ENCODE measurements around the gene CDK12.

Gene CDK12

DNA sequence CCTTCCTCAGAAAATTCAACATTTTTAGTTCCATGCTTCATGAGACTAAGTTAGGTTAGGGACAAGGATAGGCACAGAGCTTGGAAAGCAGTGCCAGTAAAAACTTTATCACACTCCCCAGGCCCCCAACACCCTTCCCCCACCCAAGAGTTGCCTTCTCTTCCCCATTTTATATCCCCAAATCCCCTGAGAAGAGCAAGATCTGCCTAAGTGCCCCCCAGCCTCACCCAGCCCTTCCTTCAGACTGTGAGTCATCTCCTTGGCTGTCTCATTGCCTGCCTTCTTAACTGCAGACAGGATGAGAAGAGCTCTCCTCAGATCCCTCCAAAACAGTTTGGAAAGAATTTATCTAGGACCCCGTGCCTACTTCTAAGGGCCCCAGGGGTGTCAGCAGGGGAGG, 90.6 kb downstream of the CDK12 start:
- DNase-seq = no peak

DNA sequence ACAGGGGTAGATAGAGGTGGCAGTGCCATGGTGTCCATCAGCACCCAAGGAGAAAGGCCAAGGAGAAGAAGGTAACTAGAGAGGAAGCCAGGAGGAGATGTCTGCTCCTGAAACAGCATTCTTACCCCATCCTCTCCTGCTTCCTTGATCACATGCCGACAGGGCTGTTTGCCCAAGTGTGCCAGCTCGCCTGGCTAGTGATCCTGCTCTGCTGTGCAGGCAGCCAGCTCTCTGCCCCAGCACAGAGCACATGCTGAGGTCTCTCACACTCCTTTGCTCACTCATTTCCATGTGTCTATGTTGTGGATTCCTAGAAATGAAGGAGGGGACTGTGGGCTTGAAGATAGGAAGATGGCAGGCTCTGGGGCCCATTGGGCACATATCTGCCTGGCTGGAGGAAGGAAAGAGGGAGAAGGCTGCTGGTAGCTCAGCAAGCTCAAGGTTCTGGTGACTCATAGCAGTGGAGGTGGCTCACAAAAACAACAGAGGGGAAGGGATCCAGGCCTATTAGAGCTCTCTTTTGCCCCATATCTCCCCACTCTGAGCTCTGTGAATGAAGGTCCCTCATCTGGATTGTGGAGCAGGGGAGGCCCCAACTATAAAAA, 92.2 kb downstream of the CDK12 start:
- DNase-seq = no peak

- no peak for DNase-seq
These were observed 94.1 kb downstream of the CDK12 start for GRCh38 chr17:39555368-39555767.

DNA sequence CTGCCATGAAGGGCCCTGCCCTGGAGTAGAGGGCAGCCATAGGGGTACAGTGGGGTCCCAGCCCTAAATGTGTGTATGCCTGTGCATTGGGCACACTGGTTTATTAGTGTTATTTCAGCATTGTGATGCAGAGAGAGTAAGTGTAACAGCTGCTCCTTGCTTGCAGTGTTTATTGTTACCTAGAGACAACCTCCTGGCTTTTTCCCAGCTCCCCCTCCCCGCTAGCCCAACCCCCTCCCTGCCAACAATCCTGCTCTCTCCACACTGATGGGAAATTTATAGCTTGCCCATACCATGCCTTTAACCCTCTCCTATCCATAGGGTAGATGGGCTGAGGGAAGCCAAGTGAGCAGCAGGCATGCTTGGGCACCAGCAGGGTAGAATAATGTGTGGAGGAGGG, 95.1 kb downstream of the CDK12 start:
- DNase-seq = no peak

DNA sequence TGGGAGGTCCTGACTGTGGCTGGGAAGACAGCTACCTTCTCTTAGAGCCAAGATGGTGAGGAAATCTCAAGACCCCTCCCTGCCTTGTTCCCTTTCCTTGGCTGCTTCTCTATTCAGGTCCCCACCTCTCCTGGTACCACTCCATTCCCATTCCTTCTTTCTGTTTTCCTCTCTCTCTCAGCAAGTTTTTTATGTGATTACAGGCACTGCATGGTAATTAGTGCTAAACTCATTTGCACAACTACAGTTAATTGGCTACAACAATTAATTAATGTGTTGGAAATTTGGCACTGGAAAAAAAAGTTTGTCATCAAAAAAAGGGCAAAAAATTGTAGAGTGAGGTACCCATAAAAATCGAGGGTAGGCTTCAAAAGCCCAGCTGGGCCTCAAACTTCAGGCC, 101.1 kb downstream of the CDK12 start:
- no peak for DNase-seq

DNA sequence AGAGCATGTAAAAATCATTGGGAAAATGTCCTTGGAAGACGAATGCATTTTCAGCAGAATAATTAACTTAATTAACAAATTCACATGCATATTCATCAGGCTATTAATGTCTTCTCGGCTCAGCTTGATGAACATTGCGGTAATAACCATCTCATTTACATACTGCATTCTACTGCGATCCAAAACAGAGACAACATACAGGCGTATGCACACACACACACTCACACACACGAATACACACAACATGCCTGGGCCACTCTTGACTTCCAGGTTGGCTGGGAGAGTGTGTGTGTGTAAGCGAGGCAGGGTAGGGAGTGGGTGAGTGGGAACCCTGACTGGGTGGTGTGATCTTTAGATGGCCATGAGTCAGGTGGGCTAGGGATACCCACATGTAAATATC, 101.7 kb downstream of the CDK12 start:
- no peak for DNase-seq

DNA sequence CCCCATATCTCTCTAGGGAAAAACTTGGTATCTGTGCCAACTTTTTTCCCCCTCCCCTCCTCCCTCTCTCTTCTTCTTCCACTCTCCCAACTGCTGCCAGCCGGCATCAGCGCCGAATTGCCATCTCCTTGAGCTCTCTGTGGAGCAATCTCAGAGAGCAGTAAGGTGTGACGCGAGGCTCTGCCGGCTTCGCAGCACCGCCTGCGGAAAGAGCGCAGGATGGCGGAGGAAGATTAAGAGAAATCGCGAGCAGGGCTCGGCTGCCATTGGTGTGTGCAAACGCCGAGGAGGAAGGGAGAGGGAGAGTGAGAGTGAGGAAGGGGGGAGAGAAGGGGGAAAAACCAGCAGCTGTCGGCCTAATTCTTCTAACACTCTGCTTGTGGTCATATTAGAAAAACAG, 102.2 kb downstream of the CDK12 start:
- no peak for DNase-seq

GRCh38 chr17:39564211-39564848, 103.0 kb downstream of the CDK12 start:
- no peak for DNase-seq

DNA sequence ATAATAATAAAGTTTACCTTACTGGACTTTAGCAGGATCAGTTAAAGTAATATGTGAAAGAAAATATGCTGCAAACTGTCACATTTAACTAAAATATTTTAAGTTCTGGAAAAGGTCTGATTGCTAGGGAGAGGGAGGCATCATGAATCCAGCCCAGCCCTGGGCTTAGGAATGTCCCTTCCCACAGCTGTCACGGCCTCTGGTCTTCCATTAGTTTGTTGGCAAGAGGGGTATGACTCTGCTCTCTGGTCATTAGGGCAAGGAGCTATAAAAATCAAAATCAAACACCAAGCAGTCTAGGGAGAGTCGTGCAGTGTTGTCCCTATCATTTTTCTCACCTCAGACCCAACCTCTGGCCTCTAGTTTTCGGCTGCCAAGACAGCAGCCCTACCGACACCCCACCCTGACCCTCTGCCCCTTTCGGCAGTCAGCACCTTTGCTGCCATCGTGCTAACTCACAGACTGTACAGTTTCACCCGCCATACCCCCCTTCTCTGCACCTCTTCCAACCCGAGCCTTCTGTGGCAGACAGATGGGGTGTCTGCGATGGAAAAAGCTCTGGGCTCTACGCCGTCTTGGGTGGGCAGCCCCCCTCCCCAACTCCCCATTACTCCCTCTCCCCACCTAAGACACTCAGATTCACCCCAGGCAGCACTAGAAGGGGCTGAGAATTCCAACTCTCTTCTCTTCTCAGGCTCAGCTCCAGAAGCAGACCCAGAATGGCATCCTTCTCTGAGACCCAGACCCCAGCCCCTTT, 105.0 kb downstream of the CDK12 start:
- DNase-seq = no peak

DNA sequence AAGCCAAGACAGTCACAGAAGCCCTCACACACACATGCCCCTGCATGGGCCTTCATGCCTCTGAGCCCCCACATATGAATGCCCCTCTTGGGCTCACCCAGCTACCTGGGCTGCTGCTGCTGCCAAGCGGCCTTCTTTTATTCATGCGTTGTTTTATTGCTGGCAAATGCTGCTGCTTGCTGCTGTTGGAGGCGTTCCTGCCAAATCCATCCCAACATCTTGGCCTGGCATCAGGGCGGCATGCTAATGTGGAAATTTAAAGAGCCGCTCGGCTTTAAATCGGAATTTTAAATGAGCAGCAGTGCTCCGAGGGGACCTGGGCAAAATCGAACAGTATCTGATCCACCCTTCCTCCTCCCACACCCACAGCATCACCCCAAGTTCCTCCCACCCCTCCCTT, 107.4 kb downstream of the CDK12 start:
- no peak for DNase-seq

DNA sequence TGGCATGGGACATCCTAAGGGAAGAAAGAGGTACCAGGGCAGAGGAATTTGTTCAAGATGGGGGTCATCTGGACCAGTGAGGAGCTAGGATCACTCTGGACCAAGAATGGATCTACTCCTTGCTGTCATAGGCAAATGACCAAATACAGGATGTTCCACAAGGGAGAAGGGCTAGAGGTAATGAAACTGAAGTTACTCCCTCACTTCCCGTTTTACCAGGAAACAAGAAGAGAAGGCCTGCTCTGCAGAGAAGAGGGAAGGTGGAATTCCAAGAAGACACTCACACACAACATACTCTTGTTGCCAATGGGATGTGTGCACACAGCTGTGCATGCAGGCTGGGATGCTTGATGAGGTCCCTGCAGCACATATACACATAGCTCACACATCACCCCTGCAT, 107.8 kb downstream of the CDK12 start:
- no peak for DNase-seq

- no peak for DNase-seq
These were observed 110.8 kb downstream of the CDK12 start for GRCh38 chr17:39572121-39572520.

GRCh38 chr17:39573447-39574298, 112.4 kb downstream of the CDK12 start:
- no peak for DNase-seq

GRCh38 chr17:39576187-39576586, 114.9 kb downstream of the CDK12 start:
- no peak for DNase-seq

- DNase-seq = no peak
These were observed 117.0 kb downstream of the CDK12 start for GRCh38 chr17:39578272-39578671.

GRCh38 chr17:39579318-39580081, 118.2 kb downstream of the CDK12 start:
- no peak for DNase-seq

- DNase-seq = no peak
These were observed 118.8 kb downstream of the CDK12 start for GRCh38 chr17:39580082-39580468.

- DNase-seq = no peak
These were observed 119.9 kb downstream of the CDK12 start for GRCh38 chr17:39581071-39581758.

GRCh38 chr17:39581759-39582085, 120.4 kb downstream of the CDK12 start:
- no peak for DNase-seq

DNA sequence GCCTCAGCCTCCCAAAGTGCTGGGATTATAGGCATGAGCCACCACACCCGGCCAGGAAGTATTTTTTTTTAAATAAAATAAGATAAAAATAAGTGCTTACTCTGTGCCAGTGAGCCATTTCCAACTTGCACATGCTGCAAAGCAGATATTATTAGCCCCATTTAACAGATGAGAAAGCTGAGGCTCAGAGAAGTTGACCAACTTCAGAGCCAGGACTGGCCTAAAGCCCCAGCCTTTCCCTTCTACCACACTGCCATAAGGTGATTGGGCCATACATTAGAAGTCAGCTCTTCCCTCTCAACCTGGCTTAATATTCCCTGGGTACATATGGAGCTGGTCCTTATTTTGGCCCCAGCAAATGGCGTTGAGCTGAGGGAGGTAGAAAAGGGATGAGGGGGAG, 121.4 kb downstream of the CDK12 start:
- DNase-seq = no peak

Measured in CD4-positive, alpha-beta T cell treated with Interleukin-21 for 1 hour (primary cell).